Mesenchymal stem cell (in vitro differentiated cells and primary cell): ENCODE results near the gene RTL1.
A peak's percentile ranks its signal among the peaks of the same experiment; 100 is the strongest.

ENCODE experiments used
- DNase-seq: peaks from one replicate; pipeline ENCODE4 v3.0.0-alpha.2; 2013
- H2AFZ ChIP-seq: one replicate; pipeline ENCODE4 v1.6.1; 2013; ENCODE audit warnings: low read depth, mild to moderate bottlenecking, control low read depth, inconsistent platforms, low read length, moderate library complexity
- H2AK5ac ChIP-seq: 2 replicates; pipeline ENCODE4 v1.6.1; 2013; ENCODE audit warnings: low read length, moderate library complexity, mild to moderate bottlenecking, inconsistent platforms; ENCODE audit not compliant: severe bottlenecking
- H2BK120ac ChIP-seq: one replicate; pipeline ENCODE4 v1.6.1; 2013; ENCODE audit warnings: low read depth, mild to moderate bottlenecking, inconsistent platforms, low read length, moderate library complexity
- H2BK12ac ChIP-seq, 2 experiments: one replicate each; pipeline ENCODE4 v1.6.1; 2013; ENCODE audit warnings: inconsistent platforms in 2 of 2, low read length in 2 of 2, mild to moderate bottlenecking in 2 of 2, moderate library complexity in 2 of 2, control low read depth in 1 of 2
- H2BK15ac ChIP-seq: one replicate; pipeline ENCODE4 v1.6.1; 2013; ENCODE audit warnings: mild to moderate bottlenecking, low read depth, inconsistent platforms; ENCODE audit not compliant: poor library complexity, severe bottlenecking
- H2BK5ac ChIP-seq: 2 replicates; pipeline ENCODE4 v1.6.1; 2013; ENCODE audit warnings: low read depth, mild to moderate bottlenecking, low read length, control low read depth, inconsistent platforms; ENCODE audit not compliant: poor library complexity, severe bottlenecking
- H3K14ac ChIP-seq, 2 experiments: one replicate each; pipeline ENCODE4 v1.6.1; 2013; ENCODE audit warnings: inconsistent platforms in 2 of 2, low read length in 2 of 2, control low read depth in 1 of 2, mild to moderate bottlenecking in 1 of 2, moderate library complexity in 1 of 2
- H3K18ac ChIP-seq, 2 experiments: one replicate each; pipeline ENCODE4 v1.6.1; 2013; ENCODE audit warnings: inconsistent platforms in 2 of 2, low read length in 2 of 2, control low read depth in 1 of 2, low read depth in 1 of 2, mild to moderate bottlenecking in 1 of 2
- H3K23ac ChIP-seq, 2 experiments: one replicate each; pipeline ENCODE4 v1.6.1; 2013; ENCODE audit warnings: inconsistent platforms in 2 of 2, low read length in 2 of 2, mild to moderate bottlenecking in 2 of 2, moderate library complexity in 2 of 2, control low read depth in 1 of 2
- H3K27ac ChIP-seq: 2 replicates; pipeline ENCODE4 v1.5.1; 2013; ENCODE audit warnings: mild to moderate bottlenecking, moderate library complexity, low read length, control low read depth, inconsistent platforms; ENCODE audit not compliant: poor library complexity, severe bottlenecking
- H3K27me3 ChIP-seq, 2 experiments: 2 replicates each; pipeline versions ENCODE4 v1.6.1 to v1.7.0; 2013; ENCODE audit warnings: low read length in 2 of 2, mild to moderate bottlenecking in 2 of 2, moderate library complexity in 2 of 2, control low read depth in 1 of 2, inconsistent platforms in 1 of 2; ENCODE audit not compliant: control insufficient read depth in 1 of 2, insufficient read depth in 1 of 2
- H3K36me3 ChIP-seq, 2 experiments: 2 replicates each; pipeline versions ENCODE4 v1.6.1 to v1.7.0; 2013; ENCODE audit warnings: low read length in 2 of 2, control low read depth in 1 of 2, inconsistent platforms in 1 of 2, low read depth in 1 of 2, mild to moderate bottlenecking in 1 of 2; ENCODE audit not compliant: insufficient read depth in 2 of 2, control insufficient read depth in 1 of 2
- H3K4ac ChIP-seq, 2 experiments: one replicate each; pipeline ENCODE4 v1.6.1; 2013; ENCODE audit warnings: inconsistent platforms in 2 of 2, low read length in 2 of 2, mild to moderate bottlenecking in 2 of 2, moderate library complexity in 2 of 2, control low read depth in 1 of 2, low read depth in 1 of 2
- H3K4me1 ChIP-seq: 2 replicates; pipeline ENCODE4 v1.6.1; 2013; ENCODE audit warnings: low read depth, low read length, control low read depth; ENCODE audit not compliant: control insufficient read depth, insufficient read depth
- H3K4me2 ChIP-seq: 2 replicates; pipeline ENCODE4 v1.6.1; 2013; ENCODE audit warnings: low read length, mild to moderate bottlenecking, inconsistent platforms; ENCODE audit not compliant: poor library complexity, severe bottlenecking
- H3K4me3 ChIP-seq, 2 experiments: 2 replicates each; pipeline versions ENCODE4 v1.5.1 to v1.7.0; 2013; ENCODE audit warnings: low read length in 2 of 2, mild to moderate bottlenecking in 2 of 2, control low read depth in 1 of 2, low read depth in 1 of 2; ENCODE audit not compliant: insufficient read depth in 1 of 2
- H3K79me1 ChIP-seq: replicated peaks from 2 replicates; pipeline ENCODE4 v1.6.1; 2013; ENCODE audit warnings: mild to moderate bottlenecking, control low read depth, low read length, inconsistent platforms; ENCODE audit not compliant: poor library complexity, severe bottlenecking
- H3K9ac ChIP-seq: 2 replicates; pipeline ENCODE4 v1.7.0; 2013; ENCODE audit warnings: mild to moderate bottlenecking, low read length, moderate library complexity
- H3K9me3 ChIP-seq: 2 replicates; pipeline ENCODE4 v1.7.0; 2013; ENCODE audit warnings: mild to moderate bottlenecking, low read length; ENCODE audit not compliant: control insufficient read depth
- H4K8ac ChIP-seq: one replicate; pipeline ENCODE4 v1.6.1; 2013; ENCODE audit warnings: inconsistent platforms, mild to moderate bottlenecking, low read length, moderate library complexity
- H4K91ac ChIP-seq: one replicate; pipeline ENCODE4 v1.6.1; 2013; ENCODE audit warnings: mild to moderate bottlenecking, low read length, inconsistent platforms
- WGBS: methylation state at CpG from one replicate; pipeline ENCODE4 v1.1.7; 2013; ENCODE audit warnings: mixed read lengths; 5-methylcytosine and 5-hydroxymethylcytosine counted together

RTL1 gene

DNA sequence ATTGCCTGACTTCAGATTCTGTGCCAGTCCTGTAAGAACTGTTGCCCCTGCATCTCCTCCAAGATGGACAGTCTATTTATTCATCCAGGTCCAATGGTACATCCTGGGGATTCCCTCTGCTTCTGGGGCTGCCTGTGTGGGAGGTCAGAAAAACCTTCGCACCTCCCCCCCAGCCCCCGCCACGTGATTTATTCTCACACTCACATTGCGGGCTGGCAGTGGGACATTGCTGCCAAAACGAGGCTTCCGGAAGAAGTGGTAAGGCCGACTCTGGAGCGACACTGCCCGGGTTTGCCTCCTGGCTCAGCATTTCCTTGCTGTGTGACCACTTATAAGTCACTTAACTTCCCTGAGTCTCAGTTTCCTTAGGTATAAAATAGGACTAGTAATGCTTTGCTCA lies 5.9 kb upstream of the RTL1 start:
- no peak overlapping the region for H3K18ac ChIP-seq
- H3K9ac ChIP-seq, result no peak overlapping the region
- no peak overlapping the region for H3K23ac ChIP-seq
- no peak overlapping the region for H3K4me3 ChIP-seq
- peaks cover 2 to 86% of the 10 kb centered on the region in 2 experiments for H3K36me3 ChIP-seq
- peaks cover 11 to 22% of the 10 kb centered on the region in 2 experiments for H3K27me3 ChIP-seq
- no peak overlapping the region for H3K27ac ChIP-seq
- no peaks in the 10 kb centered on the region for H3K79me1 ChIP-seq
- H4K8ac ChIP-seq, result no peak overlapping the region
- no peaks in the 10 kb centered on the region for H3K9me3 ChIP-seq
- H4K91ac ChIP-seq, result no peak overlapping the region
- no peak for DNase-seq
- H2BK15ac ChIP-seq, result no peak overlapping the region
- H2AFZ ChIP-seq, result no peak overlapping the region
- no peak overlapping the region for H2BK5ac ChIP-seq
- 94% methylated on average over 8 of the region's 9 CpGs for WGBS
- H3K4me2 ChIP-seq, result no peak overlapping the region
- no peak overlapping the region for H3K14ac ChIP-seq
- H2BK12ac ChIP-seq, result no peak overlapping the region
- H2BK120ac ChIP-seq, result no peak overlapping the region
- H3K4me1 ChIP-seq, result peaks cover 12% of the 10 kb centered on the region
- H3K4ac ChIP-seq, result no peak overlapping the region
- H2AK5ac ChIP-seq, result no peak overlapping the region

DNA sequence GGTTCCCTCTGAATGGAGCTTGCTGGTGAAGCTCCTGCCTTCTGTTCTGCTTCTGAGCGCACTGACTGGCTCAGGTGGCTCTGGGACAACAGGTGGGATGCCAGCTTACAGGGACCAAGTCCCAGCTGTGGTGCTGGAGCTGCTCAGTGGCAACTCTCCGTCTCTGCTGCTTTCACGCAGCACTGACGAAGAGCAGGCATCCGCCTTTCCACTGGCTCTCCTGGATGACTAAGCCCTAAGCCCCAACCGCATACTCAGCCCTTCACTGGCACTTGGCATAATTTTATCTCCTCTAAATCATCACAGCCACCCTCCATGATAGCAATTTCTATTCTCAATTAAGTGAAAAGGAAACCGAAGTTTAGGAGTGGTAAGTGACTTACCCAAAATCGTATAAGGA lies 3.7 kb upstream of the RTL1 start:
- no peak overlapping the region for H3K9ac ChIP-seq
- no peak overlapping the region for H3K4me2 ChIP-seq
- no peak overlapping the region for H3K18ac ChIP-seq
- no peaks in the 10 kb centered on the region for H3K9me3 ChIP-seq
- no peak for DNase-seq
- no peak overlapping the region for H2AFZ ChIP-seq
- H3K14ac ChIP-seq, result no peak overlapping the region
- no peak overlapping the region for H4K91ac ChIP-seq
- no peak overlapping the region for H3K23ac ChIP-seq
- 65% methylated on average over 7 of the region's 8 CpGs for WGBS
- peaks cover 23 to 44% of the 10 kb centered on the region in 2 experiments for H3K27me3 ChIP-seq
- no peak overlapping the region for H3K27ac ChIP-seq
- H3K36me3 ChIP-seq, result peaks cover 2 to 80% of the 10 kb centered on the region in 2 experiments
- H3K4me1 ChIP-seq, result peaks cover 17% of the 10 kb centered on the region
- H3K4ac ChIP-seq, result no peak overlapping the region
- H3K4me3 ChIP-seq, result no peak overlapping the region
- no peaks in the 10 kb centered on the region for H3K79me1 ChIP-seq
- no peak overlapping the region for H2BK15ac ChIP-seq
- no peak overlapping the region for H2BK120ac ChIP-seq
- H2BK5ac ChIP-seq, result no peak overlapping the region
- no peak overlapping the region for H2BK12ac ChIP-seq
- no peak overlapping the region for H4K8ac ChIP-seq
- no peak overlapping the region for H2AK5ac ChIP-seq

- Histone ChIP-seq H3K18ac (no peak overlapping the region), H2BK5ac (no peak overlapping the region), H3K23ac (no peak overlapping the region), H3K4me2 (no peak overlapping the region), H2AK5ac (no peak overlapping the region), H2AFZ (no peak overlapping the region), H3K27ac (no peak overlapping the region), H3K9ac (no peak overlapping the region), H3K14ac (no peak overlapping the region), H3K9me3 (no peaks in the 10 kb centered on the region), H2BK12ac (no peak overlapping the region), H3K27me3 (peaks cover 23 to 52% of the 10 kb centered on the region in 2 experiments), H4K8ac (no peak overlapping the region), H3K79me1 (no peaks in the 10 kb centered on the region), H2BK120ac (no peak overlapping the region), H2BK15ac (no peak overlapping the region), H4K91ac (no peak overlapping the region), H3K4me1 (peaks cover 16% of the 10 kb centered on the region), H3K4ac (no peak overlapping the region), H3K4me3 (no peak overlapping the region), H3K36me3 (peaks cover 2 to 79% of the 10 kb centered on the region in 2 experiments)
- no peak for DNase-seq
- 36% methylated on average over 6 of the region's 6 CpGs for WGBS
These were observed 2.9 kb upstream of the RTL1 start for GRCh38 chr14:100906420-100906819.

GRCh38 chr14:100905166-100905565 lies 1.6 kb upstream of the RTL1 start:
- no peak overlapping the region for H2BK15ac ChIP-seq
- no peak overlapping the region for H3K4me3 ChIP-seq
- H4K91ac ChIP-seq, result no peak overlapping the region
- H2BK5ac ChIP-seq, result no peak overlapping the region
- H3K36me3 ChIP-seq, result peaks cover 2 to 78% of the 10 kb centered on the region in 2 experiments
- DNase-seq, result no peak
- H3K9ac ChIP-seq, result no peak overlapping the region
- no peak overlapping the region for H3K4me2 ChIP-seq
- 66% methylated on average over 10 of the region's 12 CpGs for WGBS
- no peak overlapping the region for H2BK120ac ChIP-seq
- peak overlapping the region in 1 of 2 experiments; percentile 16 for H3K23ac ChIP-seq
- H3K79me1 ChIP-seq, result no peaks in the 10 kb centered on the region
- H3K4me1 ChIP-seq, result peaks cover 20% of the 10 kb centered on the region
- peaks cover 34 to 61% of the 10 kb centered on the region in 2 experiments for H3K27me3 ChIP-seq
- H3K18ac ChIP-seq, result no peak overlapping the region
- H2AFZ ChIP-seq, result no peak overlapping the region
- H2BK12ac ChIP-seq, result no peak overlapping the region
- no peak overlapping the region for H4K8ac ChIP-seq
- H3K14ac ChIP-seq, result no peak overlapping the region
- no peak overlapping the region for H2AK5ac ChIP-seq
- no peak overlapping the region for H3K27ac ChIP-seq
- no peak overlapping the region for H3K4ac ChIP-seq
- H3K9me3 ChIP-seq, result no peaks in the 10 kb centered on the region
